Central memory CD8-positive, alpha-beta T cell (primary cell): ENCODE measurements around the gene TGFA.
A peak's percentile ranks its signal among the peaks of the same experiment; 100 is the strongest.

Experiments
- ATAC-seq: fragments of 150-1000 bp; cut with Tn5 transposase; replicated peaks from 2 replicates; pipeline ENCODE4 v1.10.0; 2022; ENCODE audit warnings: mild to moderate bottlenecking, moderate FRiP score, moderate number of reproducible peaks; ENCODE audit not compliant: poor library complexity, severe bottlenecking; ENCODE audit errors: extremely low read depth
- DNase-seq, 2 donors: peaks; one replicate each; pipeline ENCODE4 v3.0.0; 2021; ENCODE audit warnings: low spot score in 2 of 2
- H3K27ac Mint-ChIP-seq: one replicate; pipeline ENCODE4 v1.8.0; 2022; ENCODE audit warnings: low read depth, mild to moderate bottlenecking, moderate library complexity, mixed read lengths
- H3K27me3 Mint-ChIP-seq: one replicate; pipeline ENCODE4 v1.8.0; 2022; ENCODE audit warnings: mixed read lengths
- H3K36me3 Mint-ChIP-seq: one replicate; pipeline ENCODE4 v1.8.0; 2022; ENCODE audit warnings: mild to moderate bottlenecking, moderate library complexity, mixed read lengths; ENCODE audit not compliant: insufficient read depth
- H3K4me1 Mint-ChIP-seq: one replicate; pipeline ENCODE4 v1.8.0; 2022; ENCODE audit warnings: mixed read lengths
- H3K4me3 Mint-ChIP-seq: one replicate; pipeline ENCODE4 v1.8.0; 2022; ENCODE audit warnings: mild to moderate bottlenecking, moderate library complexity, mixed read lengths
- H3K9me3 Mint-ChIP-seq: one replicate; pipeline ENCODE4 v1.8.0; 2022; ENCODE audit warnings: mixed read lengths

TGFA gene

DNA sequence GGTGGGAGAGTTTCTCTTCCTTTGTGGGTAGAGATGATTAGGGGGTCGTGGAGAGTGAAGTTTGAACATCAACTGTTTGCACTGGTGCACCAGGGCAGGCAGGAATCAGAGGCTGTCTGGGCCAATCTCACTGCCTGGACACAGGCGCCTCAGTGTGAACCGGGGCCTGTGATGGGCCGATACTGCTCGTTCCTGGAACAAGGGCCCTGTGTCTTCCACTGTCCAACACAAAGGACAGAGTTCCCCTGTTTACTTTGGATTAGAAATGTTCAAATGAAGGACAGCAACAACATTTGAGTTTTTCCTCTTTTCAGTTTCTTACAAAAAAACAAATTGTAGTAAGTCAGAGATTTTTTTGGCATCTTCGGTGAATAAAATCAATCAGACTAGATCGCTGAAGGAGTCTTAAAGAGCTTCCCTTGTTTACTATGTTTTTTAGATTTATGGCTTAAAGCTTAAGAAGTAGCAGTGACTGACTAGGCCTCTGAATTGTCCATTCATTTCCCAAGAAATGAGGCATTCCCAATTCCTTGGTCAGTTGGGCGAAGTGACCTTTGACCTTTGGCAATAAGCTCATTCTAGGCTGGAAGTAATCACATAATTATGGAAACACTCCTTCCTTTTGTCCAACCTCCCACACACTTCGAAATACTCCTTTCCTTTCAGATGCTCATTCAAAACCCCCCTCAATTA is 11.6 kb upstream of the TGFA start:
- no peaks in the 10 kb centered on the region for H3K36me3 Mint-ChIP-seq
- DNase-seq = no peak
- no peak for ATAC-seq
- H3K4me3 Mint-ChIP-seq = no peak overlapping the region
- H3K27me3 Mint-ChIP-seq = peaks cover 18% of the 10 kb centered on the region
- H3K4me1 Mint-ChIP-seq = no peaks in the 10 kb centered on the region
- no peak overlapping the region for H3K27ac Mint-ChIP-seq
- H3K9me3 Mint-ChIP-seq = no peaks in the 10 kb centered on the region

- Mint-ChIP-seq H3K9me3 (no peaks in the 10 kb centered on the region), H3K36me3 (no peaks in the 10 kb centered on the region), H3K27ac (no peak overlapping the region), H3K4me3 (no peak overlapping the region), H3K27me3 (peaks cover 33% of the 10 kb centered on the region), H3K4me1 (no peaks in the 10 kb centered on the region)
- DNase-seq = no peak
- no peak for ATAC-seq
Observed at GRCh38 chr2:70561893-70562292, 8.3 kb upstream of the TGFA start.

DNA sequence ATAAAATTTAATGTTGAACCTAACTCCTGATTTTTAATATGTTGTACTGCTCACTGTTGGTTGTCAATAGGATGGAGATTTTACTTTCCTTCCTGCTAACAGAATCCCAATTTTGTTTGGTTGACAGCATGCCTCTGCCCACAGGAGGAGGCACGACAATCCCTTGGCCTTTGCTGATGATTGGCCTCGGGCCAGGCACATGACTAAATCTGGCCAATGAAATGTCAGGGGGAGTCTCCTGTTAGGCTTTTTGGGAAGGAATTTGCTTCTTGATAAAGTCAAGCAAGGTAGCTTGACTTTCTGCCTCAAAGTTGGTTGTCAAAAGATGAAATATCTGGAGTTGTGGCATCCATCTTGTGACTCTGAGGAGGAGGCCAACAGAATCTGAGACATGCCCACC is 6.8 kb upstream of the TGFA start:
- Mint-ChIP-seq H3K4me3 (no peak overlapping the region), H3K27me3 (peaks cover 33% of the 10 kb centered on the region), H3K27ac (no peak overlapping the region), H3K9me3 (no peaks in the 10 kb centered on the region), H3K36me3 (no peaks in the 10 kb centered on the region), H3K4me1 (no peaks in the 10 kb centered on the region)
- no peak for DNase-seq
- no peak for ATAC-seq

- peaks cover 33% of the 10 kb centered on the region for H3K27me3 Mint-ChIP-seq
Observed at GRCh38 chr2:70560040-70560439, 6.4 kb upstream of the TGFA start.

GRCh38 chr2:70558195-70558808 is 4.7 kb upstream of the TGFA start:
- no peaks in the 10 kb centered on the region for H3K9me3 Mint-ChIP-seq
- H3K36me3 Mint-ChIP-seq = no peaks in the 10 kb centered on the region
- peaks cover 33% of the 10 kb centered on the region for H3K27me3 Mint-ChIP-seq
- no peak overlapping the region for H3K27ac Mint-ChIP-seq
- no peak for DNase-seq
- H3K4me1 Mint-ChIP-seq = peaks cover 12% of the 10 kb centered on the region
- no peak for ATAC-seq
- no peak overlapping the region for H3K4me3 Mint-ChIP-seq

More at GRCh38 chr2:70560040-70560439, 6.4 kb upstream of the TGFA start:
- no peaks in the 10 kb centered on the region for H3K36me3 Mint-ChIP-seq
- DNase-seq = no peak
- no peaks in the 10 kb centered on the region for H3K9me3 Mint-ChIP-seq
- no peak overlapping the region for H3K27ac Mint-ChIP-seq
- no peak for ATAC-seq
- H3K4me3 Mint-ChIP-seq = no peak overlapping the region
- peaks cover under 1% of the 10 kb centered on the region for H3K4me1 Mint-ChIP-seq

GRCh38 chr2:70557171-70557838 is 3.7 kb upstream of the TGFA start:
- Mint-ChIP-seq H3K36me3 (no peaks in the 10 kb centered on the region), H3K27ac (peak overlapping the region; percentile 57), H3K9me3 (no peaks in the 10 kb centered on the region), H3K4me3 (no peak overlapping the region), H3K27me3 (peaks cover 33% of the 10 kb centered on the region), H3K4me1 (peaks cover 22% of the 10 kb centered on the region)
- DNase-seq = no peak
- ATAC-seq = no peak

DNA sequence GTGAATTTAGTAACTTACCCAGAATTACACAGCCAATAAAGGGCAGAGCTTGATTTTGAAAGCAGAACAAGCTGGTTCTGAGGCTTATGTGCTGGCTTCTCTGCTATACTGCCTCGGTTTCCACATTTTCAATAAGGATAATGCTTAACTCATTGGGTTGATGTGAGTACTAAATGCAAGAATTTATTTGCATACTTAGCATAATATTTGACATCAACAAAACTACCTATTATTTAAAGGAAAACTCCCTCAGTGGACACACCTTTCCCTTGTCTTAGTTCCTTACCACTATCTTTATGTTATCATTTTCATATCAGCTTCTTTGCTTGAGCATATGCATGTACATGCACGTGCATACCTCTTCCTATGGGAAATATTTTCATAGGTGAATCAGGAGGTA is 3.0 kb upstream of the TGFA start:
- Mint-ChIP-seq H3K9me3 (no peaks in the 10 kb centered on the region), H3K36me3 (no peaks in the 10 kb centered on the region), H3K4me3 (no peak overlapping the region), H3K4me1 (peaks cover 26% of the 10 kb centered on the region), H3K27ac (no peak overlapping the region), H3K27me3 (peaks cover 33% of the 10 kb centered on the region)
- DNase-seq = no peak
- no peak for ATAC-seq

- ATAC-seq = no peak
- no peak for DNase-seq
- H3K4me3 Mint-ChIP-seq = peak overlapping the region; percentile 93
- peaks cover 26% of the 10 kb centered on the region for H3K4me1 Mint-ChIP-seq
- H3K36me3 Mint-ChIP-seq = no peaks in the 10 kb centered on the region
- H3K27me3 Mint-ChIP-seq = peaks cover 20% of the 10 kb centered on the region
- H3K9me3 Mint-ChIP-seq = no peaks in the 10 kb centered on the region
- H3K27ac Mint-ChIP-seq = no peak overlapping the region
Observed at GRCh38 chr2:70554338-70554892, 789 bp upstream of the TGFA start.

GRCh38 chr2:70553334-70553583 is 367 bp downstream of the TGFA start:
- no peaks in the 10 kb centered on the region for H3K36me3 Mint-ChIP-seq
- peak overlapping the region; percentile 83 for H3K27ac Mint-ChIP-seq
- ATAC-seq = peak; percentile 40
- DNase-seq = no peak
- no peaks in the 10 kb centered on the region for H3K9me3 Mint-ChIP-seq
- H3K4me3 Mint-ChIP-seq = peak overlapping the region; percentile 93
- peaks cover 12% of the 10 kb centered on the region for H3K27me3 Mint-ChIP-seq
- H3K4me1 Mint-ChIP-seq = peaks cover 26% of the 10 kb centered on the region

DNA sequence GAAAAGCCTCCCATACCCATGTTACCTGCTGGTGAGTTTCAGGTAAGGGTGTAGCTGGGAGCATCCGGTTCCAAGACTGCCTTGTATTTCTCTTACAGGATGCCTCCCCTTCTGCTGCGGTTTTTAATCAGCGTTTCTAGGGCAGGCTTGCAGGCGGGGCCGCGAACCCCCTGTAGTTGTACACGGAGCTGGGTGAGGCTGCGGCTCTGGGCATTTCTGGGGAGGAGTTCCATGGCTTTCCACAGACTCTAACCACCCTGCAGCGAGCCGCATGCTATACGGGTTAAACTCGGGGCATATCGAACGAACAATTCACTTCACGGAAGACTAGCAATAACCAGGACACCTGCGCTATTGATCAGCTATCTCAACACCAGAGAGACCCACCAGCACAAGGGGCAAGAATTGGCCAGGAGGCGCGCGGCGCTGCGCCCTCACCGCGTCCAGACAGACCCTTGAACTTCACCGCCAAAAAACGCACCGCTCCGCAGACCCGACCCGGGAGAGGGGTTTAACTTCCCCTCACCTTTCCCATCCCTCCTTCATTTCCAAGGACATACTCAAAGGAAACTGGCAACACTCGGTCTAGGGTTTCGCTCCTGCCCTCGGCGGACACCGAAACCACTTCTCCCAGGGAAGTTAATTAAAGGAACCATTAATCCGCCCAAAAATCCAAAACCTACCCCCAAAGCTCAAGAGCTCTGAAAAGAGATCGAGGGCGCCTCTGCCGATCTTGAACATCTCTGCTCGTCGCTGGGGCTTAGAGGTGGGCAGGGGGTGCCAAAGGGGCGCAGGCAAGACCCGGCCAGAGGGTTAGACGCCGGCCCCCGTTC is 909 bp downstream of the TGFA start:
- Mint-ChIP-seq H3K4me1 (peaks cover 26% of the 10 kb centered on the region), H3K9me3 (no peaks in the 10 kb centered on the region), H3K36me3 (no peaks in the 10 kb centered on the region), H3K27ac (peak overlapping the region; percentile 83), H3K4me3 (peak overlapping the region; percentile 93), H3K27me3 (peaks cover 6% of the 10 kb centered on the region)
- DNase-seq (no peak), ATAC-seq (peak; percentile 10)

GRCh38 chr2:70551167-70551566 is 2.5 kb downstream of the TGFA start:
- no peak overlapping the region for H3K4me3 Mint-ChIP-seq
- no peaks in the 10 kb centered on the region for H3K36me3 Mint-ChIP-seq
- peaks cover 26% of the 10 kb centered on the region for H3K4me1 Mint-ChIP-seq
- no peaks in the 10 kb centered on the region for H3K9me3 Mint-ChIP-seq
- H3K27me3 Mint-ChIP-seq = no peaks in the 10 kb centered on the region
- no peak overlapping the region for H3K27ac Mint-ChIP-seq
- no peak for ATAC-seq
- no peak for DNase-seq

DNA sequence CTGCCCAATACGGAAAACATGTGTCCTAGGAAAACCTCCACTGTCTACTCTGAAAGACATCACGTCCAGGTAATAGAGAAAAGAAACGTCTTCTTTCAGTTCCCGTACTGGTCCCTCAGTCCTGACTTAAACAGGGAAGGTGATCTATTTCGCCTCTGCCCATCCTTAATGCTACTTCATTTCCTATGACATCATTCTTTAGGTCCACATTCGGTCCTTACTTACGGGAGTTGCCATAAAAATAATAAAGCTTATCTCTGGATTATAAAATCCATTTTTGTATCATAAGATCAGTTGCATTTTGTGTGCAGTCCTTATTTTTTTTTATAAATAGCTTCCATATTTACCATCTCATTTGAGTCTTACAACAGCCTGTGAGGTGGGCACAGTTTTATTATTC is 3.7 kb downstream of the TGFA start:
- H3K9me3 Mint-ChIP-seq = no peaks in the 10 kb centered on the region
- DNase-seq (no peak), ATAC-seq (no peak)
- no peak overlapping the region for H3K4me3 Mint-ChIP-seq
- no peaks in the 10 kb centered on the region for H3K36me3 Mint-ChIP-seq
- H3K27me3 Mint-ChIP-seq = no peaks in the 10 kb centered on the region
- H3K27ac Mint-ChIP-seq = no peak overlapping the region
- peaks cover 25% of the 10 kb centered on the region for H3K4me1 Mint-ChIP-seq
